Kidney epithelial cell (primary cell): ENCODE measurements around the gene TOR1A. TPM values are rescaled to one million over a fixed set of nuclear protein-coding genes. Genes with fewer than 3 reads are reported as not detected.

ENCODE experiments used
- DNase-seq: peaks from one replicate; pipeline ENCODE4 v3.0.0-alpha.2; 2010; ENCODE audit warnings: low read depth
- H3K27me3 ChIP-seq: 2 replicates; pipeline ENCODE4 v1.6.0; 2011; ENCODE audit warnings: low read length; ENCODE audit not compliant: control insufficient read depth, insufficient read depth
- H3K36me3 ChIP-seq: 2 replicates; pipeline ENCODE4 v1.5.1; 2011; ENCODE audit warnings: low read length; ENCODE audit not compliant: control insufficient read depth, insufficient read depth
- H3K4me3 ChIP-seq: 2 replicates; pipeline ENCODE4 v1.5.1; 2011; ENCODE audit warnings: low read depth, mild to moderate bottlenecking, control low read depth, low read length
- CTCF ChIP-seq: IDR thresholded peaks from 2 replicates; pipeline ENCODE4 v1.5.1; 2011; ENCODE audit warnings: mild to moderate bottlenecking, moderate library complexity, low read length, control low read depth, inconsistent platforms; ENCODE audit not compliant: insufficient read depth, poor library complexity, severe bottlenecking
- total RNA-seq: library from RNA; depleted of rRNA; stranded (reverse); fragments of >200 nt; gene quantifications from 2 replicates; pipeline ENCODE4 v1.2.3, GENCODE V29; 2015

TOR1A gene
- total RNA-seq, 1 donor from 2014 or later: 52.4 TPM

- no peak overlapping the region for H3K4me3 ChIP-seq
- no peak for DNase-seq
- no peaks in the 10 kb centered on the region for H3K27me3 ChIP-seq
- no peak for TF ChIP-seq CTCF
- H3K36me3 ChIP-seq: no peaks in the 10 kb centered on the region
These were observed 12.0 kb downstream of the TOR1A start for GRCh38 chr9:129811967-129812363.

DNA sequence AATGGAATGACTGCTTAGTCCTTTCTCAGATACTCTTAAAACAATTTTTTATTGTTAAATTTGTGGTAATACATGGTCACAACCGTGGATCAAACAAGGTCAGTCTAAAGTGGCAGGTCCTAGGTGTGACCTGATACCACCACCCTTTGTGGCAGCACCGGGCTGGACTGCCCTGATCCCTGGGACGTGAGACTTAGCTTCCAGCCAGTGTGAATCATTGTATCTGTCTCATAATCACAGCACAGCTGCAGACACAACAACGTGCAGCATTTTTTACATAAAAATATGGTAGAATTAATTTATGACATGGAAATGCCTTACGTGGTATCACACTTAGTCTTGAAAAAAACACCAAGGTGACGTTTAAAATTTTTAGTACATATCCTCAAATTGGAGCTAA lies 13.1 kb downstream of the TOR1A start:
- no peaks in the 10 kb centered on the region for H3K27me3 ChIP-seq
- TF ChIP-seq CTCF: no peak
- no peaks in the 10 kb centered on the region for H3K36me3 ChIP-seq
- no peak for DNase-seq
- no peak overlapping the region for H3K4me3 ChIP-seq

DNA sequence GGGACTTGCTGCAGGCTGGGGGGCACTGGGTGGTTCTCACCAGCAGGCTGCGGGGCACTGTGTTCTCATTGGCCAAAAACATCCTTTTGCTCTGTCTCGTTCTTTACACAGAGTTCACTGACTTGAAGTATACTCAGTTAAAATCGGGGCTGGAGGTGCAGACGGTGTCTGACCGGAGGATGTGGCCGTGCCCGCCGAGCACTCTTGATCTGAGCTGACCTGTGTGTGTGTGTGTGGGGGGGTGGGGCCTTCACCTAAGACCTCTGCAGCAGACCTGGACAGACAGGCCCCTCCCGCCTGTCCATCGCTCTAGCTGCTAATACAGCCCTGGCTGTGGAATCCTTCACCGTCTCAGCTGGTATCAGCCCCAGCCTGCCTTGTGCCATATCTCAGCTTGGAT lies 13.8 kb downstream of the TOR1A start:
- Histone ChIP-seq H3K4me3 (no peak overlapping the region), H3K36me3 (peaks cover 1% of the 10 kb centered on the region), H3K27me3 (no peaks in the 10 kb centered on the region)
- no peak for DNase-seq
- TF ChIP-seq CTCF: no peak

DNA sequence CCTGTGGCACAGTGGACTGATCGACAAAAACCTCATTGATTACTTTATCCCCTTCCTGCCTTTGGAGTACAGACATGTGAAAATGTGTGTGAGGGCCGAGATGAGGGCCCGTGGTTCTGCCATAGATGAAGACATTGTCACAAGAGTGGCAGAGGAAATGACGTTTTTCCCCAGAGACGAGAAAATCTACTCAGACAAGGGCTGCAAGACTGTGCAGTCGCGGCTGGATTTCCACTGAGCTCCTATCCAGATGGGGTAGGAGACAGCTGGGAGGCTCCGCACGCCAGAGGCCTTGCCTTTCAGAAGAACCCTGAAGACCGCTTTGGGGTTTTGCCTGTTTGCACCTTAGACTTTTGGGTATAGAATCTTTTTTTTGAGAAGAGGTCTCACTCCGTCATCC lies 14.6 kb downstream of the TOR1A start:
- Histone ChIP-seq H3K27me3 (no peaks in the 10 kb centered on the region), H3K36me3 (peaks cover 1% of the 10 kb centered on the region), H3K4me3 (no peak overlapping the region)
- DNase-seq: no peak
- TF ChIP-seq CTCF: no peak

DNA sequence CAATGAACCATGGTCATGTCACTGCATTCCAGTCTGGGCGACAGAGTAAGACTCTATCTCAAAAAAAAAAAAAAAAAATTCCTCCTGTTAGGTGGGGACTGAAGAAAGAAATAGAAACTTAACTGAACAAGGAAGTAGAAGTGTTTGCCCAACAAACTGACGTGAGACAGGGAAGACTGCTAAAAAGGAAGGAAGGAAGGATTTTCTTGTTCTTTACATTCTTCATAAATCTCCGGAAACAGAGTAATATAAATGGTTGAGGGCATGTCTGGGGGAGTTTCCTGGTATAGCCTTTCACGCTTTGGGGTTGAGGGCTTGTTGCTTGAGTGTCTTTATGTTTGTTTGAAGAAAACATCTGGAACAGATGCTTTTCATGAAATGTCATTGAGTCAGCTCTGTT lies 17.9 kb downstream of the TOR1A start:
- no peak for TF ChIP-seq CTCF

GRCh38 chr9:129803676-129804060 lies 20.3 kb downstream of the TOR1A start:
- TF ChIP-seq CTCF: no peak
- Histone ChIP-seq H3K4me3 (peak overlapping the region; percentile 71), H3K27me3 (no peaks in the 10 kb centered on the region), H3K36me3 (peaks cover 1% of the 10 kb centered on the region)
- no peak for DNase-seq

More for the DNA sequence above, 17.9 kb downstream of the TOR1A start:
- Histone ChIP-seq H3K36me3 (peaks cover 1% of the 10 kb centered on the region), H3K4me3 (no peak overlapping the region), H3K27me3 (no peaks in the 10 kb centered on the region)
- DNase-seq: no peak
